ENCODE data around the gene IFNLR1.

The IFNLR1 gene

DNA sequence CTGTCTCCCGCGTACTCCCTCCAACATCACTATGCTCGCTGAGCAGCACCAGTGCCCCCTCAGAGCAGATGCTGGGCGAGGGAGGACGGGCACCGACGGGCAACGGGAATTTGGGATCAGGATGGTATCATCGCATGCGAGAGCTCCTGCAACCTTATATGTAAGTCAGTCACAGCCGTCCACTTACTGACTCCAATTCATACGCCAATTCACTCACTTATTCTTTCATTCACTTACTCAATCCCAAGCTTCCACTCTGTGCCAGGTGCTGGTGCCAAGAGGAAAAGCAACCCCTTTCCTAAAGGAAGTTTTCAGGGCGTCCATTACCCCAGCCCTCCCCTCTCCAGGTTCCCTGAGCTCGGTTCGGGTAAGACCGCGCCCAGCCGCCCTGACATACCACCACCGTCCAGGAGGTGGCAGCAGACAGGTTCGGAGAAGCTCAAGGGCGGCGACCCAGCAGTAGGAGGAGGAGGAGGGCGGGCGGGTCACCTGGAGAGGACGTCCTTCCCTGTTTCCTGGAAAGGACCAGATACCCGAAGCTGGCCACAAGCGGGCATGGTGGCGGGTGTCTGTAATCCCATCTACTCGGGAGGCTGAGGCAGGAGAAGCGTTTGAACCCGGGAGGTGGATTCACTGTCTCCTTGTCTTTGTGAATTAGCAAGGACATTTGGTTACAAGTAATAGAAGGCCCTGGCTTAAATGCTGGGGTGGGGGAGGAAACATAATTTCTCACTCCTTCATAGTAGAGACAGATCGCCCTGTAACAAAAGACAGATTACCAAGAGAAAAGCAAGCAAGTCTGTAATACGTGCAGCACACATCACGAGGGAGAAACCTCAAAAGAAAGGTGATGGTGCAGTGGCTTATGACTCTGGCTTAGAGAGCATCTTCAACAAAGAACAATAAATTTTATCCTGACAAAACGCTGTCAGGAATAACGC is 36.6 kb downstream of the IFNLR1 start:
- DNase-seq = peak in 53 of 56 donors; percentile 4 to 80 (median 38)

GRCh38 chr1:24149866-24150233 is 37.2 kb downstream of the IFNLR1 start:
- no peak for DNase-seq

GRCh38 chr1:24147816-24148215 is 39.3 kb downstream of the IFNLR1 start:
- DNase-seq = no peak

DNA sequence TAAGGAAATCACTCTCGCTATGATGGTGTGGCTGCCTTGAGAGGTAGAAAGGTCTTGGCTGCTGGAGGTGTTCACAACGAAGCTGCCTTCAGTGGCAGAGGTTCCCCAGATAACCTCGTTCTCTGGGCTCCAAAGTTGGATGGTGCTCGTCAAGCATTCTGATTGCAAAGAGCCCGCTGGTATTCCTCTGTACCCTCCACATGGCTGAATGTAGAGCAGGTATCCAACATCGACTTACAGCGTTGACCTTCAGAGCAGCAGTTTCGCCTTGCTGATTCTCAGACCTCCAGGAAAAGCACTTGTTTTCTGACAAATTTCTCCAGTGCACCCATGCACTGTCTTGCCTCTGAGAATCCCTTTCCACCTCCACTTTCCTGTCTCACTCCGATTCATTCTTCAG is 39.9 kb downstream of the IFNLR1 start:
- no peak for DNase-seq

GRCh38 chr1:24142546-24143534 is 44.2 kb downstream of the IFNLR1 start, which contains the start of gene IL22RA1:
TSS of gene IL22RA1 (minus strand) at chr1:24143140. CDS start at chr1:24143082, 58 bp downstream.
- peak in 1 of 56 donors; percentile 39 for DNase-seq

GRCh38 chr1:24141311-24141997 is 45.6 kb downstream of the IFNLR1 start:
- peak in 2 of 56 donors; percentile 9 to 13 for DNase-seq

DNA sequence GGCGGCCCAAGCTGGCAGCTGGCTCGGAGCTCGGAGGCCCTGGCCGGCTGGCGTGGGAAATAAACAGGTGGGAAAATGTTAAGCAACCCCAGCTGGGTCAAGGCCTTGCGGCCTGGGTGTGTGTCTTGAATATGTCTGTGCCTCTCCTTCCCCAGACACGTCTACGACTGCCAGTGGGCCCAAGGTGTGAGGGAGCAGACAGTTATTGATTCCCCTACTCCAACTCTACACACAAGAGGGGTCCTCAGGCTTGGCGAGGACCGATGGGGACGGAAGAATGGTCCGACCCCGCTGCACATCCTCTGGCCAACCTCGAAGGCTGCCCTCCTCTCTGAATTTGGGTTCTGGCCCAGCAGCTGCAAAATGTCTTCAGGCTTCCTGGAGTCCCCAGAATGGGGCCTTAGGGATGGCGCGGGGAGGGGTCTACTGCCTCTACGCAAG is 46.3 kb downstream of the IFNLR1 start:
- no peak for DNase-seq

DNA sequence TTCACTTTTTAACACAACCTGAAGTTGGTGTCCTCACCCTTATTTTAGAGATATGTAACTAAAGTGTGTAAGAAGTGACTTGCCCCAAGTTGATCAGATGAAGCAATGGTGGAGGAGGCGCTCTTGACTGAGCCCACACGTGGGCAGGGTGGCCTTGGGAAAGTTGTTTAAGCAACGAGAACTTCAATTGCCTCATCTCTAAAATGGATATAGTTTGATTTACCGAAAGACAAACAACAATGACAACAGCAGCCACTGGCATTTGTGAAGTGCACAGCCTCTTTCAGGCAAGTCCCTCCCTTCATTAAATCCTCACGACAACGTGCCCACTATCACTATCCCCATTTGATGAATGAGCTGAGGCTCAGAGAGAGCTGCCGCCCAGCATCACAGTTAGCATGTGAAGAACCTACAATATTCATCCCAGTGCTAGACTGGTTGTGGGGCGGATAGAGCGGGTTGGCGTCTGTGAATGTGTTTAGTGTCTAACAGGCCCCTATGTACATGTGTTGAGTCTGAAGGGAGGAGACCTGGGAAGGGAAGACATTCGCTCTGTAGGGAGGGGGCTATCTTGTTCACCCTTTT is 47.2 kb downstream of the IFNLR1 start:
- no peak for DNase-seq

DNA sequence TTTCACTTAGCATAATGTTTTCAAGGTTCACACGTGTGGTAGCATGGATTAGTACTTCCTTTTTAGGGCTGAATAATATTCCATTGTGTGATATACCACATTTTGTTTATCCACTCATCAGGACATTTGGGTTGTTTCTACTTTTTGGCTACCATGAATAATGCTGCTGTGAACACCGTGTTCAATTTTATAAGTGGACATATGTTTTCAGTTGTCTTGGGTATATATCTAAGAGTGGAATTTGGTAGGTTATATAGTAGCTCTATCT is 47.9 kb downstream of the IFNLR1 start:
- DNase-seq = no peak

- DNase-seq = no peak
Measured at GRCh38 chr1:24138476-24139221, 48.4 kb downstream of the IFNLR1 start.

- DNase-seq = no peak
Measured at GRCh38 chr1:24136956-24137539, 50.0 kb downstream of the IFNLR1 start.

- DNase-seq = no peak
Measured at GRCh38 chr1:24134376-24134775, 52.7 kb downstream of the IFNLR1 start.

- DNase-seq = no peak
Measured at GRCh38 chr1:24133819-24134218, 53.3 kb downstream of the IFNLR1 start.

GRCh38 chr1:24130385-24130784 is 56.7 kb downstream of the IFNLR1 start:
- no peak for DNase-seq

DNA sequence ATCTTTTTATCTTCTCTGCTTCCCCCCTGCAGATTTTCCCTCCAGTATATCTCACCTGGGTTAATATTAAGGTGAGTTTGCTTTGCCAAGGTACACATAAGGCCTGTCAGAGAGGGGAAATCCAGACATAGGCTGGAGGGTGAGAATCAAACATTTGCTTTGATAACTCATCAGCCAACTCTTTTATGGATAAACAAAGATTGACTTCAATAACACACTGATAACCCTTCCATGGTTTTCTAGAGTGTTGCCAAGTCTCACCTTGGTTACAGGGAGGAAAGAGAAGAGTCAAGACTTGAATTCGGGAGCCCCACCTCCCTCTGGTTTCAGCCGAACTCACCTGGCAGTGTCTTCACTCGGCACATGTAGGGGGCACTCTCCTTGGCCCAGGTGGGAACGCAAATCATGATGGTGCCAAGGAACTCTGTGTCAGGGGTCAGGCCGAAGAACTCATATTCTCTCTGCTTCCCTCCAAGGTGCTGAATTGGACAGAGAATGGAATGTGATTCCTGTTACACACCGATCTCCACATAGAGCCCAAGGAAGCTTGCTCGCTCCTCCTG is 59.2 kb downstream of the IFNLR1 start:
- DNase-seq = no peak

DNA sequence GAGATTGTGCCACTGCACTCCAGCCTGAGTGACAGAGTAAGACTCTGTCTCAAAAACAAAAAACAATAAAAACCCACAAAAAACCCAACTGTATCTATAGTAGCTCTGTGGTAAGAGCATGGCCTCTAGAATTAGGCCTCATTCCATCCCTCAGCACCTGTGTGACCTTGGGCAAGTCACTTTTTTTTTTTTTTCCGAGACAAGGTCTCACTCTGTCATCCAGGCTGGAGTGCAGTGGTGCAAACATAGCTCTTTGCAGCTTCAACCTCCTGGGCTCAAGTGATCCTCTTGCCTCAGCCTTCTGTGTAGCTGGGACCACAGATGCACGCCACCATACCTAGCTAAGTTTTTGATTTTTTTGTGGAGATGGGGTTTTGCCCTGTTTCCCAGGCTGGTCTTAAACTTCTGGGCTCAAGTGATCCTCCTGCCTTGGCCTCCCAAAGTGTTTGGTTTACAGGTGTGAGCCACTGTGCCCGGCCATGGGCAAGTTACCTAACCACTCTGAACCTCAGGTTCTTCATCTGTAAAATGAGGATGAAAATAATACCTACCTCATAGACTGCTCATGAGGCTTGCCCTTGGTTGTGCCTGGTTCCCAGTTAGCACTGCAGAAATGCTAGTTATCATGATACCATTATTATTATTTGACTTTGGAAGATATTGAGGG is 59.8 kb downstream of the IFNLR1 start:
- DNase-seq = no peak

DNA sequence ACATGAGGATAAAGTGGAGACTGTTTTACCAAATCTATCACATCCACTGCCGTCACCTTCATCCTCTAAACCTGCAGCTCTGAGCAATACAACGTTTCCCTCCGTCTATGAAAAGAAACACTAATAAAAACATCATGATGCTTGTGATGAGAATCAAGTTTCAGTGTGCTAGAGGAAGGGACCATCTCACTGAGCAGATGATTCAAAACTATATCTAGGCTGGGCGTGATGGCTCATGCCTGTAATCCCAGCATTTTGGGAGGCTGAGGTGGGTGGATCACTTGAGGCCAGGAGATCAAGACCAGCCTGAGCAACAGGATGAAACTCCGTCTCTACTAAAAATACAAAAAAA is 60.4 kb downstream of the IFNLR1 start:
- no peak for DNase-seq

DNA sequence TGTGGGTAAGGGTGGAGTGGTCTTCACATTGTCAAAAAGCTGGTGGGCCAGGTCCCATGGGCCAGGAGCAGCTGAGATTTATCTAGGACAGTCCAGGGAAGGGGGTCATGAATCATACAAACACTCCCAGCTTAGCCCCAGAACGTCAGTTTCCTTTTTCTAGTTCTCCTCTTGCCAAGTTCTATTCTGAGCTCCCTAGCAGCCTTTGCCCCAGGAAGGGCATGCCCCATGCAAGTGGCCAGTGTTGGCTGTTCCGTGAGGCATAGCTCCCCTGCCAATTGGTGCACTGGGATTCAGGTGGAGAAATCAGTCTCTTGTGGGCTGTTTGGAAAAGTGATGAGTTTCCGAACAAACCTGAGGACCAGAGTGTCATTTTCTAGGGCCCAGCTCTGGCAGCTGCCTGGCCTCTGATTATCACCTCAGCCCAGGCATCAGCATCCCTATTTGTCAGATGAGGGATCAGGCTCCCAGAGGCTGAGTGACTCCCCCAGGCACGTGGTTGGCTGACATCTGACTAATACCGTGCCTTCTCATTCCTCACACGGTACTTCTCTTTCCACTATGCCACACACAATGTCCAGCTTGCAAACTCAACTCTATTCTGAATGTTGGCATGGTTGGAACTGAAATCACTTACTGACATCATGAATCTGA is 60.9 kb downstream of the IFNLR1 start:
- peak in 1 of 56 donors; percentile 12 for DNase-seq

DNA sequence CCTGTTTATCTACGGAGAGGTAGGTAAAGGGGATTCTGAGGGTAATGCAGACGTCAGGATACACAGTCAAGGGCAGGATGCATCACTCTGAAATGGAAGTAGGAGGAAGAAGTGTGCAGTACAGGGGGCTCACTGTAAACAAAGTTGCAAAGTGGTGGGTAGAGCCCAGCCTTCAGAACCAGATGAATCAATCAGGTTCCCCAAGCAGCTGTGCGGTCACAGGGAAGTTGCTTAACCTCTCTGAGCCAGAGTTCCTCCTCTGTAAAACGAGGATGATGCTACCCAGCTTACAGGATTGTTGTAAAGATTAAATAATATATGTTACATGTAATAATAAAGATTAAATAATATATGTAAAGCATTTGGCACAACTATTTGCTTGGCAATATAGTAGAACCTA is 61.6 kb downstream of the IFNLR1 start:
- DNase-seq = no peak
